Measurements from ENCODE around the gene HEXD. TPM values are rescaled to one million over a fixed set of nuclear protein-coding genes. Genes with fewer than 3 reads are reported as not detected.

The HEXD gene
- total RNA-seq, 2 donors from 2014 or later: 31.5 to 37.6 TPM

DNA sequence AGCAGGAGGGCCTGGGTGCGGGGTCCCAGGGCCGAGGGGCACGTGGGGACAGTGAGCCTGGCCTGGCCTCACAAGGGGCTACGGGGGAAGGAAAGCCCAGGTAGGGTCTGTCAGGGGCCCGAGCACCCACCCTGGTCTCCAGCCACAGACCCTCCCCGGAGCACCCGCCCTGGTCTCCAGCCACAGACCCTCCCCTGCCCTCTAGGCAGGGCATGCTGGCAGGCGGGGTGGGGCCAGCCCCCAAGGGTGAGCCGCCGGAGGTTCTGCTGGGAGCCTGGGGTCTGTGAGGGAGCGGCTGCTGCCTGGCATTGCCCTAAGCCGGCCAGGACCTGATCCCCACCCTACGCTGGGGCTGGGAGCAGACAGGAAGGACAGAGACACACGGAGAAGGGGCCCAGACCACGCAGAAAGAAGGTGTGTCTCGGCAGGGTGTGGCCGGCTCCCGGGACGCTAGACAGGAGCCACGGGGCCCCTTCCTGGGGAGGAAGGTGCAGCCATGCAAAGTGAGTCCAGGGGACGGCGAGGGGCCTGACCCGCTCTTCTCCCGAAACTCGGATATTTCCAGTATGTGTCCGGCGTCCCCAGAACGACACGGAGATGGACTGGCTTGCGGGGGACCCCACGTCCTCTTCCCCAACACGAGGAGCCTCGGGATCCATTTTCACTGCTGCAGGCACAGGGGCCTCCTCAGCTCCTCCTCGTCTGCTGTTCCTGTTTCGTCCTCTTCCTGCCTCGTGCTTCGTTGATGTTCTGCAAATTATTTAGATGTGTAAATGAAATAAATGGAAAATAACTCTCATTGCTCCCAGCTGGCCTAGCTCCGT is 31.1 kb upstream of the HEXD start:
- DNase-seq: no peak
- H3K27me3 Mint-ChIP-seq (ENCODE audit: insufficient read depth): no peaks in the 10 kb centered on the region
- Histone ChIP-seq H3K4me3 (ENCODE audit: low read length) (no peak overlapping the region), H3K9me3 (ENCODE audit: control insufficient read depth, low read length) (no peaks in the 10 kb centered on the region), H3K36me3 (ENCODE audit: control insufficient read depth, insufficient read depth, low read length) (no peaks in the 10 kb centered on the region), H3K27ac (ENCODE audit: low read depth, low read length) (no peak overlapping the region), H3K9ac (ENCODE audit: extremely low read depth, low read length, poor library complexity, severe bottlenecking) (no peak overlapping the region), H3K4me1 (ENCODE audit: control insufficient read depth, insufficient read depth, low read length) (no peaks in the 10 kb centered on the region), H3K27me3 (ENCODE audit: control insufficient read depth, insufficient read depth, low read length, poor library complexity, severe bottlenecking) (no peaks in the 10 kb centered on the region)
- WGBS, 2 experiments (ENCODE audit: insufficient coverage in 1 of 2, insufficient read length in 1 of 2): 90 to 92% methylated on average over 23 to 38 of the region's 38 CpGs
- TF ChIP-seq CTCF (conservative IDR thresholded peaks at IDR 0.05): no peak
- H3K36me3 Mint-ChIP-seq (ENCODE audit: low read depth): no peaks in the 10 kb centered on the region
- no peaks in the 10 kb centered on the region for H3K4me1 Mint-ChIP-seq
- H3K9me3 Mint-ChIP-seq: no peaks in the 10 kb centered on the region
- H3K27ac Mint-ChIP-seq: no peak overlapping the region
- no peak overlapping the region for H3K4me3 Mint-ChIP-seq

DNA sequence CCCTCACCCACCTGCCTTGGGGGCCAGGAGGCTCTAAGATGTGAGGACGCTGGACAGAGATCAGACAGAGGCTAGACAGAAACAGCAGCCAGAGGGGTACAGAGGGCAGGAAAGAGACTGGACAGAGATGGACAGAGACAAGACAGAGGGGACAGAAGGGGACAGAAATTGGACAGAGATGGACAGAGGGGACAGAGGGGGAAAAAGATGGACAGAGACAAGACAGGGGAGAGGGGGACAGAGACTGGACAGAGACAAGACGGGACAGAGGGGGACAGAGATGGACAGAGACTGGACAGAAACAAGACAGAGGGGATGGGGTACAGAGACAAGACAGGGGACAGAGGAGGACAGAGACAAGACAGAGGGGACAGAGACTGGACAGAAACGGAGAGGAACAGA is 30.4 kb upstream of the HEXD start:
- Histone ChIP-seq H3K4me1 (ENCODE audit: control insufficient read depth, insufficient read depth, low read length) (no peaks in the 10 kb centered on the region), H3K36me3 (ENCODE audit: control insufficient read depth, insufficient read depth, low read length) (no peaks in the 10 kb centered on the region), H3K9ac (ENCODE audit: extremely low read depth, low read length, poor library complexity, severe bottlenecking) (no peak overlapping the region), H3K27ac (ENCODE audit: low read depth, low read length) (no peak overlapping the region), H3K27me3 (ENCODE audit: control insufficient read depth, insufficient read depth, low read length, poor library complexity, severe bottlenecking) (no peaks in the 10 kb centered on the region), H3K9me3 (ENCODE audit: control insufficient read depth, low read length) (no peaks in the 10 kb centered on the region), H3K4me3 (ENCODE audit: low read length) (no peak overlapping the region)
- H3K4me3 Mint-ChIP-seq: no peak overlapping the region
- H3K36me3 Mint-ChIP-seq (ENCODE audit: low read depth): peaks cover under 1% of the 10 kb centered on the region
- no peaks in the 10 kb centered on the region for H3K27me3 Mint-ChIP-seq (ENCODE audit: insufficient read depth)
- whole genome bisulfite sequencing, 2 experiments (ENCODE audit: insufficient coverage in 1 of 2, insufficient read length in 1 of 2): 91 to 98% methylated on average over 3 of the region's 3 CpGs
- no peak overlapping the region for H3K27ac Mint-ChIP-seq
- no peak for TF ChIP-seq CTCF (conservative IDR thresholded peaks at IDR 0.05)
- DNase-seq: no peak
- no peaks in the 10 kb centered on the region for H3K9me3 Mint-ChIP-seq
- peaks cover 3% of the 10 kb centered on the region for H3K4me1 Mint-ChIP-seq

DNA sequence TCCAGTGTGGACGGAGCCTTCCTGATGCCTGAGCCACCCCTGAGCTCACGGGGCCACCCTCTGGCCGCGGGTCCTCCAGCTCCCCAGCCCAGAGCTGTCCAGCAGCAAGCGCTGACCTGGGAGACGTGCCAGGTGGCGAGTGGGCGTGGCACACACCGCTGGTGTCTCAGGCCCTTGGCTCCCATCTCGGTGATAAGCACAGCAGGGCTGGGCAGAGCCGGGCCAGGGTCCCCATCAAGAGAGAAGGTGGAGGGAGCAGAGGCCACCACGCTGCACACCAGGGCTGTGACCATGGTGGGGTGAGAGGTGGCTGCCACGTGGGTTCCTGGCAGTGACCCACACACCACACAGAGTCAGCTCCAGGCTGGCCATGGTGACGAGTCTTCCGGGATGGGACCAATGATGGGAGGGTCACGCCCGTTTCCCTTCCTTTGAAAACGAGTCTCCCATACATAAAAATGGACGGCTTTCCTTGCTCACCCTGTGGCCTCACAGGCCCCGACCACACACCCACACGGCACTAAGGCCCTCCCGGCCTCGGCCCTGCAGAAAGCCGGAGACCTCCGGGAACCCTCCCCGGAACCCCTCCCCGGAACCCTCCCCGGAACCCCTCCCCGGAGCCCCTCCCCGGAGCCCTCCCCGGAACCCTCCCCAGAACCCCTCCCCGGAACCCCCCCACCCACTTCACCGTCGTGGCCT is 29.8 kb upstream of the HEXD start:
- Mint-ChIP-seq H3K4me1 (peaks cover 3% of the 10 kb centered on the region), H3K27ac (no peak overlapping the region), H3K4me3 (no peak overlapping the region), H3K9me3 (no peaks in the 10 kb centered on the region), H3K36me3 (ENCODE audit: low read depth) (peaks cover 5% of the 10 kb centered on the region), H3K27me3 (ENCODE audit: insufficient read depth) (no peaks in the 10 kb centered on the region)
- WGBS, 2 experiments (ENCODE audit: insufficient coverage in 1 of 2, insufficient read length in 1 of 2): 92 to 94% methylated on average over 13 to 28 of the region's 34 CpGs
- Histone ChIP-seq H3K4me1 (ENCODE audit: control insufficient read depth, insufficient read depth, low read length) (no peaks in the 10 kb centered on the region), H3K9me3 (ENCODE audit: control insufficient read depth, low read length) (no peaks in the 10 kb centered on the region), H3K9ac (ENCODE audit: extremely low read depth, low read length, poor library complexity, severe bottlenecking) (no peak overlapping the region), H3K27me3 (ENCODE audit: control insufficient read depth, insufficient read depth, low read length, poor library complexity, severe bottlenecking) (no peaks in the 10 kb centered on the region), H3K36me3 (ENCODE audit: control insufficient read depth, insufficient read depth, low read length) (no peaks in the 10 kb centered on the region), H3K27ac (ENCODE audit: low read depth, low read length) (no peak overlapping the region), H3K4me3 (ENCODE audit: low read length) (no peak overlapping the region)
- TF ChIP-seq CTCF (conservative IDR thresholded peaks at IDR 0.05): peak; percentile 39
- no peak for DNase-seq
